ENCODE measurements around the gene OPA3. TPM values are rescaled to one million over a fixed set of nuclear protein-coding genes. Genes with fewer than 3 reads are reported as not detected.

The OPA3 gene
- polyA plus RNA-seq, 3 donors: 4.4 to 6.9 (median 5.6) TPM

- Mint-ChIP-seq H3K4me1 (no peaks in the 10 kb centered on the region), H3K27ac (peak overlapping the region in 1 of 7 donors; percentile 12), H3K27me3 (ENCODE audit: low read depth in 3 of 3) (peaks cover 0 to 2% (median 0%) of the 10 kb centered on the region in 3 donors), H3K36me3 (peaks cover 55 to 96% of the 10 kb centered on the region in 2 donors), H3K9me3 (no peaks in the 10 kb centered on the region), H3K4me3 (no peak overlapping the region)
- 100% methylated on average over 1 of the region's 1 CpG for WGBS (ENCODE audit: insufficient coverage)
- no peak overlapping the region for H2AFZ ChIP-seq (ENCODE audit: insufficient read depth, low read depth, low read length, poor library complexity, severe bottlenecking)
- TF ChIP-seq CTCF (IDR thresholded peaks at IDR 0.05): no peak
- peaks cover 54 to 87% of the 10 kb centered on the region in 2 donors for H3K36me3 ChIP-seq (replicated peaks in 1 of 2; ENCODE audit: control insufficient read depth in 1 of 2, insufficient read depth in 2 of 2, low read length in 2 of 2)
- H3K9ac ChIP-seq (ENCODE audit: insufficient read depth, low read length, poor library complexity, severe bottlenecking): no peak overlapping the region
- H4K20me1 ChIP-seq (ENCODE audit: insufficient read depth, low read length): no peaks in the 10 kb centered on the region
- H3K4me2 ChIP-seq (replicated peaks; ENCODE audit: extremely low read depth, low read length, poor library complexity, severe bottlenecking): no peak overlapping the region
- no peaks in the 10 kb centered on the region for H3K79me2 ChIP-seq (ENCODE audit: insufficient read depth, low read length)
- no peaks in the 10 kb centered on the region for H3K9me3 ChIP-seq (replicated peaks in 1 of 2; ENCODE audit: control insufficient read depth in 1 of 2, insufficient read depth in 1 of 2, low read length in 2 of 2)
- H3K27me3 ChIP-seq (ENCODE audit: control insufficient read depth in 2 of 2, insufficient read depth in 2 of 2, low read length in 2 of 2): no peaks in the 10 kb centered on the region
- H3K27ac ChIP-seq (ENCODE audit: low read depth in 1 of 2, low read length in 2 of 2): no peak overlapping the region
- H3K4me1 ChIP-seq (ENCODE audit: control insufficient read depth in 1 of 2, insufficient read depth in 2 of 2, low read length in 2 of 2): no peaks in the 10 kb centered on the region
- intact Hi-C loops (cut with micrococcal nuclease): no loop called here
- H3K4me3 ChIP-seq (replicated peaks in 1 of 3; ENCODE audit: low read depth in 2 of 3, low read length in 3 of 3): no peak overlapping the region
- no peak for DNase-seq
Observed at GRCh38 chr19:45623984-45624383, 39.4 kb upstream of the OPA3 start.

GRCh38 chr19:45621976-45622503 is 37.4 kb upstream of the OPA3 start:
- Mint-ChIP-seq H3K4me3 (no peak overlapping the region), H3K4me1 (no peaks in the 10 kb centered on the region), H3K27ac (peak overlapping the region in 1 of 7 donors; percentile 53), H3K36me3 (peaks cover 49 to 94% of the 10 kb centered on the region in 2 donors), H3K9me3 (no peaks in the 10 kb centered on the region), H3K27me3 (ENCODE audit: low read depth in 3 of 3) (no peaks in the 10 kb centered on the region)
- Histone ChIP-seq H3K79me2 (ENCODE audit: insufficient read depth, low read length) (no peaks in the 10 kb centered on the region), H4K20me1 (ENCODE audit: insufficient read depth, low read length) (no peaks in the 10 kb centered on the region), H2AFZ (ENCODE audit: insufficient read depth, low read depth, low read length, poor library complexity, severe bottlenecking) (no peak overlapping the region), H3K4me2 (replicated peaks; ENCODE audit: extremely low read depth, low read length, poor library complexity, severe bottlenecking) (no peak overlapping the region), H3K27ac (ENCODE audit: low read depth in 1 of 2, low read length in 2 of 2) (no peak overlapping the region), H3K9me3 (replicated peaks in 1 of 2; ENCODE audit: control insufficient read depth in 1 of 2, insufficient read depth in 1 of 2, low read length in 2 of 2) (no peaks in the 10 kb centered on the region), H3K4me3 (replicated peaks in 1 of 3; ENCODE audit: low read depth in 2 of 3, low read length in 3 of 3) (no peak overlapping the region), H3K4me1 (ENCODE audit: control insufficient read depth in 1 of 2, insufficient read depth in 2 of 2, low read length in 2 of 2) (no peaks in the 10 kb centered on the region), H3K36me3 (replicated peaks in 1 of 2; ENCODE audit: control insufficient read depth in 1 of 2, insufficient read depth in 2 of 2, low read length in 2 of 2) (peaks cover 45 to 81% of the 10 kb centered on the region in 2 donors), H3K27me3 (ENCODE audit: control insufficient read depth in 2 of 2, insufficient read depth in 2 of 2, low read length in 2 of 2) (no peaks in the 10 kb centered on the region), H3K9ac (ENCODE audit: insufficient read depth, low read length, poor library complexity, severe bottlenecking) (no peak overlapping the region)
- WGBS (ENCODE audit: insufficient coverage): 95% methylated on average over 5 of the region's 6 CpGs
- intact Hi-C loops (cut with micrococcal nuclease): no loop called here
- no peak for DNase-seq
- TF ChIP-seq CTCF (IDR thresholded peaks at IDR 0.05): no peak

All from CD14-positive monocyte (primary cell).